Stimulated activated CD8-positive, alpha-beta memory T cell treated with anti-CD3 and anti-CD28 coated beads, Interleukin-2, amount 100 ng/mL, for 1 hour (primary cell): ENCODE results near the gene CTSF.
"Not testable (repeated sequence)": the region's sequence is repeated elsewhere in the genome, so short reads cannot be mapped to it uniquely, and the experiment has no call there.

Experiments
- DNase-seq, 2 donors: peaks; one replicate each; pipeline ENCODE4 v3.0.0-alpha.2; 2020; ENCODE audit warnings: low read depth in 2 of 2

The CTSF gene

GRCh38 chr11:66559142-66559865 is 9.1 kb downstream of the CTSF start:
- DNase-seq, result no peak

- no peak for DNase-seq
These were observed 10.6 kb downstream of the CTSF start for GRCh38 chr11:66557733-66558326.

DNA sequence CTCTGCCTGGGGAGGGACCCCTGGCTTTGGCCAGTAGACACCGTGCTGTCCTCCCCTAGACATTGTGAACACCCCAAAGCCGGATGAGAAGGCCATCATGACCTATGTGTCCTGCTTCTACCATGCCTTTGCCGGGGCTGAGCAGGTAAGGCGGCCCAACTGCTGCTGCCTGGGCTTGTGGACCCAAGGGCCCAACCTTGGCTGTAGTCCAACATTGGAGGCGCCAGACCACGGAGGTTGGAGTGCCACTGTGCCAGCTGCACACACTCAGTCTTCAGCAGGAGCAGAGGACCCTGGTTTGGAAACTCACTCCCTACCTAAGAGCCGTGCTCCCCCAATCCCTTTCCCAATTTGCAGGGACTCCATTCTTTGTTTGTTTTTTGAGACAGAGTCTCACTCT is 12.3 kb downstream of the CTSF start:
- no peak for DNase-seq

GRCh38 chr11:66555416-66555815 is 13.0 kb downstream of the CTSF start:
- no peak for DNase-seq

DNA sequence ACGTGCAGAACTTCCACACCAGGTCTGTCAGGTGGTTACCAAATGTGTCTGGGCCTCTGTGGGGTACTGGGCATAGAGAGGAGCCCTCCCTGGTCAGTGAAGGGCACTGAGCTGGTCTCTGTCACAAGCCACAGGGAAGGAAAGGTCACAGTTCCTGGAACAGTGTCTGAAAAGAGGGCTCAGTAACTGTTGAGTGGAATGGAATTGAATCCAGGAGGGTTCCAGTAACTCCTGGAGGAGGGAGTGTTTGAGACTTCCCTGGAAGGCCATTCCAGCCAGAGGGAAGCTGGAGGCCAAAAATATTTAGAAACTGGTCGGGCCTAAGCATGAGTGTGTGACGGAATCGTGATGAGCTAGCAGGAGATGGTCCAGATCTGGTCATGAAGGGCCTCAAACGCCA is 13.8 kb downstream of the CTSF start:
- no peak for DNase-seq

- DNase-seq, result no peak
These were observed 17.5 kb downstream of the CTSF start for GRCh38 chr11:66550887-66551286.

DNA sequence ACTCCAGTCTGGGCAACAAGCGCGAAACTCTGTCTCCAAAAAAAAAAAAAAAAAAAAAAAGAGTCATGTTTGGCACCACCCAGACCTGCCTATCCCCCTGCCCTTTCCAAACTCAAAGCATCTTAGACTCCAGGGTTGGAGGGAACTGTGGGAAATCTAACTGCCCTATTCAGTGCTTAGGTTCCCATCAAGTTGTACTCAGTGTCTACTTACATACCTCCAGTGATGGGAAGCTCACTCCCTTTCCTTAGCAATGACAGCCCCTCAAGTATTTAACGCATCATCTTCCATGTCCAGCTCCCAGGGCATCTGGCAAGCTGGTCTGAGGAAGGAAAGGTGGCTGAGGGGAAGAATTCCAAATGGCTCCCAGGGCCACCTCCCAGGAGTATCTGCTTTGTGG is 18.7 kb downstream of the CTSF start:
- DNase-seq, result no peak

DNA sequence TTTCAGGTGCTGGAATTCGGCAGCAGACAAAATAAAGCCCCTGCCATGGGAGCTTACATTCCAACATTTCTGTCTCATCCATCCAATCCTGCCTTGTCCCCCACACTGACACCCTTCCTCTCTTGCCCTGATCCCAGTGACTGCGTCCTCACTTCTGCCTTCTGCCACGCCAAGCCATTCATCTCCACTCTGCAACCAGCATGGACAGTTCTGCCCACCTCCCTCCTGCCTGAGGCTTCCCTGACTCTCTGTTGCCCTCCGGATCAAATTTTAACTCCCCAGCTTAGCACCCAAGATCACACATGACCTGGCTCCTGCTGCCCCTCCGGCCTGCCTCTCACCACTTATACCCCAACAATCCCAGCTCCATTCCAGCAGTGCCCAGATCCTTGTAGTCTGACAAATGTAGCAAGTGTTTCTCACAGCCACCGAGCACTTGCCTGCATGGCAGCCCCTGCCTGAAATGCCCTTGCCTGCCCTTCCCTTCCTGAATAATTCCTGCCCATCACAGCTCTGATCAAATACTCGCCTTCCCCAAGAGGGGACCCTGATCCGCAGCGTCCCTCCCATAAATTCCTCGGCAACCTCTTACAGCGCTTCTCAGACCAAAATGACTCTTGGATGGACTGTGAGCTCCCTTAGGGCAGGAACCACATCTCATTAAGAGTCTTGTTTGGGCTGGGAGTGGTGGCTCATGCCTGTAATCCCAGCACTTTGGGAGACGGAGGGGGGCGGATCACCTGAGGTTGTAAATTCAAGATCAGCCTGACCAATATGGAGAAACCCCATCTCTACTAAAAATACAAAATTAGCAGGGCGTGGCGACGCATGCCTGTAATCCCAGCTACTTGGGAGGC is 19.4 kb downstream of the CTSF start:
- DNase-seq, result no peak

- no peak for DNase-seq
These were observed 20.4 kb downstream of the CTSF start for GRCh38 chr11:66548041-66548440.

DNA sequence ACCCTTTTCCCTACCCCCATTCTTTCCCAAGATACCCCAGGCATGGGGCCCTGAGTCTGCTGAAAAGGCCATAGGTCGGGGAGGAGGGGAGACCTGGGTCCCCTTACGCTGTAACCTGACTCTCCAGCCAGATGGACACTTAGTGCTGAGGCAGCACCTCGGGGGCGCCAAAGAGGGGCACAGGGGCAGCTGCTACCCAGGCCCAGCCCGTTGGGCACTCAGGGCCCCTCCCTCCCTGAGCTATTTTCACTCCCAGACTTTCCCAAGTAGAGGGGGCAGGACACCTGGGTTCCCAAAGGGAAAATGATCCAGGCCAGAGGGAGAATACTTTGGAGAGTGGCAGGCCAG is 20.8 kb downstream of the CTSF start:
- no peak for DNase-seq

DNA sequence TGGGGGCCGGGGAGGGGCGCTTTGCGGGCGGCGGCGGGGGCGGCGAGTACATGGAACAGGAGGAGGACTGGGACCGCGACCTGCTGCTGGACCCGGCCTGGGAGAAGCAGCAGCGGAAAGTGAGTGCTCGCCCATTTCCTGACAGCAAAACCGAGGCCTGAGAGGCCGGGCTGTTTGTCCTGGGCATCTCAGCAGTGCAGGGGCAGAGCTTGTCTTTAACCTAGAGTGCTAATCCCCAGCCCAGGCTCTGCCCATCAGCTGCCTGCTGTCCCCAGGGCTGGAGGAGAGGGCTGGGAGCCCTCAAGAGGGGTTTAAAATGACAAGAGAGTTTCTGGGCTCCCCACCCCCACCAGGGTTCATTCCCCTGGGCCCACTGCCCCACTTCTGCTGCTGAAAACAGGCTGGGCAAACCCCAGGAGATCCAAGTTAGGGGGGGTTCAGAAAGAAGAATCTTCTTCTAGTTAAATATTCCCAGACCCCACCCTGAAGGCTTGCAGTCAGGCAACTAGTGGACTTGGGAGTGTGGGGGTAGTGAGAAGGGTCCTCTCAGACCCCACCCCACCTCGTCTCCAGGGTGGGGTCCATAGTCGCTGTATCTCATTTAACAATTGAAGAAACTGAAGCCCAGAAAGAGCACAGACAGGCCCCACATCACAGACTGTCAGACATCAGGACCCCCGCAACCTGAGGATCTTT is 21.3 kb downstream of the CTSF start:
- no peak for DNase-seq

DNA sequence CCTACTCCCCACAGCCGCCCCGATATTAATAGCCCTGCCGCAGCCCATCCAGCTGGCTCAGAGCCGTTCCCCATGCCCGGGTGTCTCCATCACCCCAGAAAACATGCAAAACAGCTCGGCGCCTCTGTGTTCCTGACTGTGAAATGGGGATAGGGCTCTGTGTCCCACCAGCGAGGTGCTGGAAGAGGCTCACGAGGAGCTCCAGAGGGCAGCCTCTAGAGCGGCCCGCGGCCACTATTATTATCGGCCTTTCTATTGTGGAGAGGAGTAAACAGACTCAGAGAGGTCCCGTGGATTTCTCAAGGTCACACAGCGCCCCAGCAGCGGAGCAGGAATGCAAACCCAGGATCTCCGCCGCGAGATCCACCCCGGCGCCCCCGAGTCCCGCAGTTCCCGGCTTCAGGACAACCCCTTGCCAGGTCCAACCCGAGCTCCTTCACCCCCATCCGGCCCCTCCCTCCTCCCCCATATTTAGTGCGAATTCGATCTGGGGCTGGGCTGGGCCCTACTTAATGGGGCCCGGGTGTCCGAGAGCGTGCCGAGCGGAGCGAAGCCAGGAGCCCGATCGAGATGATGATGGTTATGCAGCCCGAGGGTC is 21.9 kb downstream of the CTSF start, which contains the start of gene ACTN3:
ACTN3 (plus strand) TSS at position 536 of the 598 bp plus-strand sequence; CDS start at position 571, 35 bp downstream.
- no peak for DNase-seq

GRCh38 chr11:66545701-66546367 is 22.6 kb downstream of the CTSF start, which contains the start of gene ZDHHC24:
Gene ZDHHC24, minus strand, starts transcription at chr11:66546048. Its CDS starts 45 bp downstream, at chr11:66546003.
- peak; percentile 61 to 63 for DNase-seq

GRCh38 chr11:66544952-66545351 is 23.5 kb downstream of the CTSF start:
- not testable (repeated sequence) for DNase-seq

DNA sequence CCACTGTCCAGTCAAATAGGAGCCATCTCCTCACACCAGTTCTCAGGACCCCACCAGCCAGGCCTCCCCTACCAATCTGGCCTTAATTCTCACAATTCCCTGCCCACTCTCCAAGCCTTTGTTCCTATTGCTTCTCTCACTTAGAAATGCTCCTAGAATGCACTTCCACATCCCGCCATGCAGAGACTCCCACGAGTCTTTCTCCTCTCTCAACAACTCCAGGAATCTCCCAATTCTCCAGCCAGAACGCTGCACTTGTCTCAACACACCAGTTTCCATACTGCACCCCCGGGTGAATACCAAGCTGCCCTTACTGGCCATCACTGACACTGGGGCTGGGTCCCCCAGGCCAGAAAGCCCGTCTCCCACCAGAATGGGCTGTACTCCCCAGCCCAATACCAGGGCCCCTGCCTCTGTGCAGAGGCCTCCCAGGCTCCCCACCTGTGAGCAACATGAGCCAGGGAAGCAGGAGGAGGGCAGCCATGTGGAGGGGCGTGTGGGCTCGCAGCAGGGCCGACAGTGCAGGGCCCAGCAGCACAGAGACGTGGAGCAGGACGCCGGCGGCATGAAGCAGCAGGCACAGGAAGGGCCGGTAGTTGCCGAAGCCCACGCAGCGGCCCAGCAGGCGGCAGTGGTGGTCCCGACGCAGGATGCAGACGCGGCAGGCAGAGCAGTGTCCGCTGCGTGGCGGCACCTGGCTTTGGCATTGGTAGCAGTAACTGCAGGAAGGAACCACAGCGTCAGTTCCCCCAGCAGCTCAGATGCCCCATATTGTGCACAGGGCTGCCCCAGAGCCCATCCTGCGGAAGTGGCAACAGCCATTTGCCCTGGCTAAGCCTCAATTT is 24.9 kb downstream of the CTSF start:
- DNase-seq, result peak; percentile 40 to 41

GRCh38 chr11:66542362-66542761 is 26.0 kb downstream of the CTSF start:
- DNase-seq, result no peak

DNA sequence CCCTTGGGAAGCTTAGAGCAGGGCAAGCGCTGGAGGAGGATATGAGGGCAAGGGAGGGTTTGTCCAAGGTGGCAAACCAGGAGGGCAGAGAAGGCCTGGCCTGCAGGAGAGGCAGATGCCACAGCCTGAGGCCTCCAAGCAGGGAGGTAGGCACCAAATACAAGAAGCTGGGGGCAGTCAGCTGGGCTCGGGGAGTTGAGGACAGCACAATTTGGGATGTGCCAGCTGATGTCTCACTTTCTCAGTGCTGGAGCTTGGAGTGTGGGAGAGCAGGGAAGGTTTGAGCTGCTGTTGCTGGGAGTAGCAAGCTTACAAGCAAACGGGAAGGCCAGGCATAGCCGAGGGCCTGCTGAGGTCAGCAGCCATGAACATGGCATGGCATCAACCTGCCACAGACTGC is 26.5 kb downstream of the CTSF start:
- no peak for DNase-seq

DNA sequence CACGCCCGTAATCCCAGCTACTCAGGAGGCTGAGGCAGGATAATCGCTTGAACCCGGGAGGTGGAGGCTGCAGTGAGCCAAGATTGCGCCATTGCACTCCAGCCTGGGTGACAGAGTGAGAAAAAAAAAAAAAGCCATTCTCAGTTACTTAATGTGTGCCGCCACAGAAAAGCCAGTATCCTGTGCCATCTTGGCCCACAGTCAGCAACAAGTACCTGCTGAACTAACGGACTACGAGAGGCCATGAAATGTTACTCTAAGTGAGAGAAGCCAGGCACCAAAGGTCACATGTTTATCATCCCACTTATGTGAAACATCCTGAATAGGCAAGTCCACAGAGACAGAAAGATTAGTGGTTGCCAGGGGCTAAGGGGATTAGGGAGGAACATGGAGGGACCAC is 27.8 kb downstream of the CTSF start:
- not testable (repeated sequence) for DNase-seq

DNA sequence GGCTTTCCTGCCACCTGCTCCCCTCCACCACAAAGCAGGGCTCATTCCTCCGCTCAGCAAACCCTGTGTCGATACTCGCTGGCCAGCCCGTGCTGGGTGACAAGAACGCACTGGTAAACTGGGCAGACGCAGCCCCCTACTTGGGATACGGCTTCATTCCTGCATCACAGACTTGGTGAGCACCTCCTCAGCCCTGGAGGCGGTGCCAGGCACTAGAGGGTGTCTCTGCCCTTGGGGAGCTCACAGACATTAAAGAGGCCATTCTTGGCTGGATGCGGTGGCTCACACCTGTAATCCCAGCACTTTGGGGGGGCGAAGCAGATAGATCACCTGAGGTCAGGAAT is 28.6 kb downstream of the CTSF start:
- DNase-seq, result no peak

GRCh38 chr11:66539170-66539869 is 29.1 kb downstream of the CTSF start:
- DNase-seq, result no peak
